Activated T-cell treated with anti-CD3 and anti-CD28 coated beads, Interleukin-2, amount 50 U/mL, for 48 hours (primary cell): ENCODE measurements around the gene ZBTB5.
A peak's percentile ranks its signal among the peaks of the same experiment; 100 is the strongest.
"Not testable (repeated sequence)": the region's sequence is repeated elsewhere in the genome, so short reads cannot be mapped to it uniquely, and the experiment has no call there.

Experiments
- DNase-seq, 2 experiments: peaks; one replicate each; pipeline ENCODE4 v3.0.0-alpha.2; 2020

ZBTB5 gene

GRCh38 chr9:37399336-37399735 lies 65.9 kb downstream of the ZBTB5 start:
- DNase-seq: no peak

- no peak for DNase-seq
Measured at GRCh38 chr9:37398464-37399025, 66.7 kb downstream of the ZBTB5 start.

- DNase-seq: not testable (repeated sequence)
Measured at GRCh38 chr9:37397948-37398347, 67.3 kb downstream of the ZBTB5 start.

GRCh38 chr9:37395663-37396062 lies 69.6 kb downstream of the ZBTB5 start:
- DNase-seq: no peak

GRCh38 chr9:37395229-37395628 lies 70.0 kb downstream of the ZBTB5 start:
- DNase-seq: no peak

GRCh38 chr9:37392272-37392671 lies 73.0 kb downstream of the ZBTB5 start:
- DNase-seq: no peak

- DNase-seq: peak; percentile 43 to 46
Measured at GRCh38 chr9:37390759-37391158, 74.5 kb downstream of the ZBTB5 start.
